Superior temporal gyrus (tissue), 1 donor: ENCODE measurements around the gene UCN3.
"Not testable (repeated sequence)": the region's sequence is repeated elsewhere in the genome, so short reads cannot be mapped to it uniquely, and the experiment has no call there.

Experiments used
- DNase-seq: peaks from one replicate; pipeline ENCODE4 v3.0.0-alpha.2; 2016; ENCODE audit errors: extremely low spot score

Gene UCN3

GRCh38 chr10:5365928-5366327 lies 1.2 kb downstream of the UCN3 start:
- DNase-seq, result no peak

DNA sequence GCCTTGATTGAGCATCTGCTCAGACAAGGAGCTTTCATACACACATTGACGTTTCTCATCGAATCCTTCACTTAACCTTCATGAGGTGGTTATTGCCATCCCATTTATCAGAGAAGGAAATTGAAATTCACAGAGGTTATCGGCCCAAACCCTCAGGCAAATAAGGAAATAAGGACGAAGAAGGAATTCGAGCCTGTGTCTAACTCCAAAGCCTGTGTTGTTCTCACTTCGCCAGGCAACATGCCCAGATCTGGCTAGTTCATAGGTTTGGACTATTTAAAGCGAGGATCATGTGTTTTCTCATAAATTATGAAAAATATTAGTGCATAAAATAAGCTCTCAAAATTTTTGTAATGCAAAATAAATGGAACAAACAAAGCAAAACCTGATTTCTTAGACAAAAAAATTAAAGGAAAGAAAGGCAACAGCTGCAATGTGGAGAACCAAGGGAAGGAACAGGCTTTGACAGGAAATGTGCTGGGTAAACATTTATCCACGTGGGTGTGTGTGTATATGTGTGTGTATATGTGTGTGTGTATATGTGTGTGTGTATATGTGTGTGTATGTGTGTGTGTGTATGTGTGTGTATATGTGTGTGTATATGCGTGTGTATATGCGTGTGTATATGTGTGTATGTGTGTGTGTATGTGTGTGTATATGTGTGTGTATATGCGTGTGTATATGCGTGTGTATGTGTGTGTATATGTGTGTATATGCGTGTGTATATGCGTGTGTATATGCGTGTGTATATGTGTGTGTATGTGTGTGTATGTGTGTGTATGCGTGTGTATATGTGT lies 4.8 kb downstream of the UCN3 start:
- DNase-seq, result no peak

DNA sequence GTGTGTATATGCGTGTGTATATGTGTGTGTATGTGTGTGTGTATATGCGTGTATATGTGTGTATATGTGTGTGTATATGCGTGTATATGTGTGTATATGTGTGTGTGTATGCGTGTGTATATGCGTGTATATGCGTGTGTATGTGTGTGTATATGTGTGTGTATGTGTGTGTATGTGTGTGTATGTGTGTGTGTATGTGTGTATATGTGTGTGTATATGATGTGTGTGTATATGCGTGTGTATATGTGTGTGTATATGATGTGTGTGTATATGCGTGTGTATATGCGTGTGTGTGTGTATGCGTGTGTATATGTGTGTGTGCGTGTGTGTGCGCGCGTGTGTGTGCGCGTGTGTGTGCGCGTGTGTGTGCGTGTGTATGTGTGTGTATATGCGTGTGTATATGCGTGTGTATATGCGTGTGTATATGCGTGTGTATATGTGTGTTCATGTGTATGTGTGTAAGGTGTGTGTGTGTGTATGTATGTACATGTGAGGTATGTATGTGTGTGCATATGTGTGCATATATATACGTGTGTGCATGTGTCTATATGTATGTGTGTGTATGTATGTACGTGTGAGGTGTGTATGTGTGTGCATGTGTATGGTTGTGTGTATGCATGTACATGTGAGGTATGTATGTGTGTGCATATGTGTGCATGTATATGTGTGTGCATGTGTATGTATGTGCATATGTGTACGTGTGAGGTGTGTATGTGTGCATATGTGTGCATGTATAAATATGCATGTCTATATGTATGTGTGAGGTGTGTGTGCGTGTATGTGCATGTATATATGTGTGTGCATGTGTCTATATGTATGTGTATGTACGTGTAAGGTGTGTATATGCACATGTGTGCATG lies 6.0 kb downstream of the UCN3 start:
- DNase-seq, result no peak

GRCh38 chr10:5373307-5373706 lies 8.5 kb downstream of the UCN3 start:
- DNase-seq, result no peak

DNA sequence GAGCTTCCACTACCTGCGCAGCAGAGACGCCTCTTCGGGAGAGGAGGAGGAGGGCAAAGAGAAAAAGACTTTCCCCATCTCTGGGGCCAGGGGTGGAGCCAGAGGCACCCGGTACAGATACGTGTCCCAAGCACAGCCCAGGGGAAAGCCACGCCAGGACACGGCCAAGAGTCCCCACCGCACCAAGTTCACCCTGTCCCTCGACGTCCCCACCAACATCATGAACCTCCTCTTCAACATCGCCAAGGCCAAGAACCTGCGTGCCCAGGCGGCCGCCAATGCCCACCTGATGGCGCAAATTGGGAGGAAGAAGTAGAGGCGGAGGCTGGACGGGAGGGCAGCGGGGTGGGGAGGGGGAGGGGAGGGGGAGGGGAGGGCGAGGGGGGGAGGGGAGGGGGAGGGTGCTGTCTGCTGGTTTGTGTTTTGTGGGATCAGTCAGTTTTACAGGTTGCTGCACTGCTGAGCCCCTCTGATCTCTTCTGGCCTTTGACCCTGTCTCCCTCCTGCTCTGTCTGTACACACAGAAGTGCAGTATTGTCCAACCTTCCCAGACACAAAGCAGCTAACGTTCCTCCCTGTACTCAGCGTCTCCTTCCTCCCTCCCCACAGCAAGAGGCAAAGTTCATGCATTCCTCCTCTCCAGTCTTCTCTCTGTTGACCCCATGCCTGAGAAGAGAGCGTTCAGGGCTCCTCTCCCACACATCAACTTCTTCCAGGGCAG lies 9.3 kb downstream of the UCN3 start:
- no peak for DNase-seq

DNA sequence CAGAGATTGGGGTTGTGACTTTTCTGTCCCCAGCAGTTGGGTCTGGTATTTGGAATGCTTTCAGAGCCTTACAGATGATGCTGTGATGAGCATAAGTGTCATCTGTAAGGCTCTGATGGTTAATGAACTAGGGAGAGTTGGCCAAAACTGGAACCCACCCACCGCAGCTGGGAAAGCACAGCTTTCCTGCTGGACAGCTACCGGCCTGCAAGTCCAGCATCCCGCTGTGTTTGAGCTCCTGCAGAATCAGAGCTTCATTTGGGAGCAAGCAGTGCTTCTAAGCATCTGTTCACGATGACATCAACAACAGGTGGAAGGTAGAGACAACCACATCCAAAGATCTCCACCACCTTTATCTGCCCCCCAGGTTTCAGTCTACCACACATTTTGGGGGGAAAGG lies 11.7 kb downstream of the UCN3 start:
- DNase-seq, result no peak

DNA sequence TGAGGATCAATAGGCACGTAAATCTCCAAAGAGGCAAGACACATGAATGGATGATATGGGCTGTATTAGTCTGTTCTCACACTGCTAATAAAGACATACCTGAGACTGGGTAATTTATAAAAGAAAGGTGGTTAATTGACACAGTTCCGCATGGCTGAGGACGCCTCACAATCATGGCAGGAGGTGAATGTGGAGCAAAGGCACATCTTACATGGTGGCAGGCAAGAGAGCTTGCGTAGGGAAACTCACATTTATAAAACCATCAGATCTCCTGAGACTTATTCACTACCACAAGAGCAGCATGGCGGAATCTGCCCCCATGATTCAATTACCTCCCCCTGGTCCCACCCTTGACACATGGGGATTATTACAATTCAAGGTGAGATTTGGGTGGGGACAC lies 14.4 kb downstream of the UCN3 start:
- not testable (repeated sequence) for DNase-seq

DNA sequence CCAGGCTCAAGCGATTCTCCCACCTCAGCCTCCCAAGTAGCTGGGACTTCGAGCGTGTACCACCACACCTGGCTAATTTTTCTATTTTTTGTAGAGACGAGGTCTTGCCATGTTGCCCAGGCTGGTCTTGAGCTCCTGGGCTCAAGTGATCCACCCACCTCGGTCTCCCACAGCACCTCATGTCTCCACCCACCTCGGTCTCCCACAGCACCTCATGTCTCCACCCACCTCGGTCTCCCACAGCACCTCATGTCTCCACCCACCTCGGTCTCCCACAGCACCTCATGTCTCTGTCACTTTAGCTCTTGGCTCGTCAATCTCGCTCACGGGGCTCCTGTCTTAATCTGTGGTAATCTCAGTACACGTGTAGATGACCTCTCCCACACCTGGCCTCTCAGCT lies 15.6 kb downstream of the UCN3 start:
- not testable (repeated sequence) for DNase-seq

DNA sequence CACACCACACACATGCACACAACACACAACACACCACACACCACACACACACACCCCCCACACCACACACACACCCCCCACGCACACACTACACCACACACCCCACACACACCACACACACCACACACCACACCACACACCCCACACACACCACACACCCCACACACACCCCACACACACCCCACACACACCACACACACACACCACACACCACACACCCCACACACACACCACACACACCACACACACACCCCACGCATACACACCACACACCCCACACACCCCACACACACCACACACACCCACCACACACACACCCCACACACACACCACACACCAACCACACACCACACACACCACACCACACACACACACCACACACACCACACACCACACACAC lies 16.4 kb downstream of the UCN3 start:
- no peak for DNase-seq

- DNase-seq, result no peak
Observed at GRCh38 chr10:5385224-5385623, 20.5 kb downstream of the UCN3 start.

DNA sequence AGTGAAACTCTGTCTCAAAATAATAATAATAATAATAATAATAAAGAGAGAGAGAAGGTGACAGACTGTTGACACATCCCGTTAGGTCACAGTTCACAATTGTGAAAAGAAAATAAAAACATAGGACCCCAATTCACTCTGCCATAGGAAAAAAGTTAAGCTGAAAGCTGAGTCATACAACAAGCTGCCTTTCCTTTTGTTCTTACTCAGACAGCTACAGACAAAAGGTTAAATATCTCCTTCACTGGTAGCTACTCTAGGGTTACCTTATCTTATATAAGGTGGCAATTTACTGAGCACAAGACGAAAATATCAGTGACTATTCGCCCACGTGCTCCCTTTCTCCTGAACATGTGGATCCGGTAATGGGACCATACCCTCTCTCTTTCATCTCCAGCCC lies 22.4 kb downstream of the UCN3 start:
- no peak for DNase-seq

- no peak for DNase-seq
Observed at GRCh38 chr10:5390607-5391205, 25.9 kb downstream of the UCN3 start.

- no peak for DNase-seq
Observed at GRCh38 chr10:5391790-5392189, 27.0 kb downstream of the UCN3 start.

- no peak for DNase-seq
Observed at GRCh38 chr10:5393529-5393928, 28.8 kb downstream of the UCN3 start.

DNA sequence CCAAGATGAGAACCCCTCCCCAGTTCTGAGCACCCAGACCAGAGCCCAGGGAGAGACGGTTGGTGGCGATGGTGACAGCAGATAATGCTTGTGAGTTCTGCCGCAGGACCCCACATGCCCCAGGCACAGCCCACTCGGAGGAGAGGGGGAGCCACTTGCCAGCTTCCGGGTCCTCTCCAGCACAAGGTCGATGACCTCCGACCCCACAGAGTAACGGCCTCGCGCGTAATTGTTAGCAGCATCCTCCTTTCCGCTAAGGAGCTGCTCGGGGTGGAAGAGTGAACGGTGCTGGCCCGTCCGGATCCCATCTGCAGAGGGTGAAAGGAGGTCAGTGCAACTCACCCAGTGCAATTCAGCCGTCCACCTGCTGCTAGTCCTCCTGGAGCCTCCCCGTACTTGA lies 30.4 kb downstream of the UCN3 start:
- DNase-seq, result no peak

DNA sequence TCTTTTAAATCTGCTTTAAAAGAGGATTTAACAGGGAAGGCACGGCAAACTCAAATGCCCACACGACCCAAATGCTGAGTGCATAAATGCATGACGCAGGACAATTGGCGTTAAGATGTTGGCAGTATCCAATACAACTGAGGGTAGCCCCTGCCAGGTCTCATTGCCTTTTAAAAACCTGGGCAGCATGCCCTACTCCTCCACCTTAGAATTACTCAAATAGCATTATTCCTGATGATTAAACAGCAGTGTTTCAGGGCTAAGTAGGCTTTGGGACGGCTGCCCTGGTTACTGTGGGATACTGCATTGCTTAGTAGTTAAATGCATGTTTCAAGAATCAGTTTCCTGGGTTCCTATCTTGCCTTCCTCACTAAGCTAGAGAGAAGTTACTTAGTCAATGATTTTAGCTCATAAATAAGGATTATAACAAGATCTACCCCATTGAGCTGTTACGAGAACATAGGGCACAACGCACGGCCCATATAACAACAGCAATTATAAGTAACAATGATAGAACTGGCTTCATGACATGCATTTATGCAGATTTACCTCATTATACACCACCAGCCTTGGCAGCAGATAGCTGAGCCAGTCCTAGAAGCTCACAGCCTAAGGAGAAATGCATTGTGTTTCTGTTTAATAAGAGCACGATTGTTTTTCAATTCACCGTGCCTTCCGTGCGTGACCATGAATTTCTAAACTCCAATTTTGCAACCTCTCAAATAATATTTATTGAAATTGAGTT lies 32.0 kb downstream of the UCN3 start:
- DNase-seq, result peak; percentile 51

GRCh38 chr10:5399332-5399731 lies 34.6 kb downstream of the UCN3 start:
- DNase-seq, result no peak

- no peak for DNase-seq
Observed at GRCh38 chr10:5400468-5401240, 35.9 kb downstream of the UCN3 start.

DNA sequence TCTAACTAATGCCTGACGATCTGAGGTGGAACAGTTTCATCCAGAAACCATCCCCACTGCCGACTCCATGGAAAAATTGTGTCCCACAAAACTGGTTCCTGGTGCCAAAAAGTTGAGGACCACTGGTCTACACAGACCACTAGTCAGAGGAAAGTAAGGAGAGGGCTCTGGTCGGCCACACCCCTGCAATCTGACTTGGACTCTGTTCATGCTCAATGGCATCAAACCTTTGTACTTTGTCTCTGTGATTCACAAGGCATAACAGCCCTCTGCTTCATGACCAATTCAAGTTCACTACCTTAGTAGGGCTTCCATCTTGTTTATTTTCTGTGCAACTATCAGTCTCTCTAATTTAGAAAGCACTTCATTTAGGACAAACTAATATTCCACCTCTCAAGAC lies 38.0 kb downstream of the UCN3 start:
- DNase-seq, result no peak

- DNase-seq, result no peak
Observed at GRCh38 chr10:5404208-5405041, 39.7 kb downstream of the UCN3 start, which contains the start of gene TUBAL3. Gene TUBAL3, minus strand, starts transcription at chr10:5404828. Its CDS starts 36 bp downstream, at chr10:5404792.
